IMR-90 (cell line): ENCODE results near the gene GAPDH. TPM values are rescaled to one million over a fixed set of nuclear protein-coding genes. Genes with fewer than 3 reads are reported as not detected.

Source experiments
- CHD1 ChIP-seq: IDR thresholded peaks from 2 replicates; pipeline ENCODE4 v1.6.1; 2012; ENCODE audit warnings: low read depth, low read length, improper control_type of control experiment
- MAZ ChIP-seq: IDR thresholded peaks from 2 replicates; pipeline ENCODE4 v1.6.1; 2012; ENCODE audit warnings: low read depth, mild to moderate bottlenecking, low read length, improper control_type of control experiment, moderate library complexity, borderline replicate concordance
- polyA plus RNA-seq, 3 experiments: library from polyadenylated mRNA; depleted of rRNA; stranded (reverse); fragments of >200 nt; gene quantifications; 2 replicates each; pipeline ENCODE4 v1.2.3, GENCODE V29; 2012; ENCODE audit warnings: low replicate concordance in 1 of 3
- total RNA-seq: library from RNA; depleted of rRNA; stranded (reverse); fragments of >200 nt; gene quantifications from 2 replicates; pipeline ENCODE4 v1.2.3, GENCODE V29; 2012
- TF ChIP-seq, protein P1 (sequence below): conservative IDR thresholded peaks from 2 replicates; pipeline ENCODE4 v1.5.1; 2012; ENCODE audit warnings: mild to moderate bottlenecking, low read depth, low read length, improper control_type of control experiment

The GAPDH gene
- total and polyA plus RNA-seq, 2 of the 4 experiments (the other 2 are of a cell fraction) = 12,939 to 21,893 TPM

DNA sequence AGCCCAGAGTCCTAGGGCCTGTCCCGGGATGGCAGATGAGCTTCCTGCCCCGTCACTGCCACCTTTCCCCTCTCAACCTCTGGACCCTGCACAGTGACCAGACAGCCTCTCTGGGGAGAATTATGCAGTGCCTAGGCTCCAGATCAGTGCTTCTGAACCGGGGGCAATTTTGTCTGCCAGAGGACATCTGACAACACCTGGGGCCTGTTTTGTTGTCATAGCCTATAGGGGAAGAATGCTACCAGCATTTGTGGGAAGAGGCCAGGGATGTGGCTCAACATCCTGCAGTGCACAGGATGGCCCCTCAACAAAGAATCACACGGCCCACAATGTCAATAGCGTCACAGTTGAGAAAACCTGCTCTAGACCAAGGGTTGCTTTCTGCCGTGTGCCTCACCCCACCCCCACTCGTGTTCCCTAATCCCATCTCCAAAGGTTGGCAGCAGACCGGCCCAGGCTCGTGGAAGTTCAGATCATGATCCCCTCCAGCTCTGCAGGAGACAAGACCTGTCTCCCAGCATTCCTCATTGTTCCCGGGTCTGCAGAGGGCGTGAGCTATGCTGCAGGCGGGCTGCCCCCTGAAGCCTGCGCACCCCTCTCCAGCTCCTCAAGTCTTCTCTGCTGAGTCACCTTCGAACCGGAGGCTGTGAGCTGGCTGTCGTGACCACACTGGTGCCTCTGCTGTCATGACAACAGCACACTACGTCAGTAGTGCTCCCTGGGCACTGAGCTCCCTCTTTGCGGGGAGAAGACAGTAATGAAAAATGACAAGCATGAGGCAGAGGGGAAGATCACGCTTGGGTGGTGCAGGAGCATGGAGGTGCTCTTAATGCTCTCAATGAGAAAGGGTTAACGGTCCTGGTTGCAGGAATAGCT is 2.0 kb upstream of the GAPDH start (continued):
- TF ChIP-seq, protein P1, sequence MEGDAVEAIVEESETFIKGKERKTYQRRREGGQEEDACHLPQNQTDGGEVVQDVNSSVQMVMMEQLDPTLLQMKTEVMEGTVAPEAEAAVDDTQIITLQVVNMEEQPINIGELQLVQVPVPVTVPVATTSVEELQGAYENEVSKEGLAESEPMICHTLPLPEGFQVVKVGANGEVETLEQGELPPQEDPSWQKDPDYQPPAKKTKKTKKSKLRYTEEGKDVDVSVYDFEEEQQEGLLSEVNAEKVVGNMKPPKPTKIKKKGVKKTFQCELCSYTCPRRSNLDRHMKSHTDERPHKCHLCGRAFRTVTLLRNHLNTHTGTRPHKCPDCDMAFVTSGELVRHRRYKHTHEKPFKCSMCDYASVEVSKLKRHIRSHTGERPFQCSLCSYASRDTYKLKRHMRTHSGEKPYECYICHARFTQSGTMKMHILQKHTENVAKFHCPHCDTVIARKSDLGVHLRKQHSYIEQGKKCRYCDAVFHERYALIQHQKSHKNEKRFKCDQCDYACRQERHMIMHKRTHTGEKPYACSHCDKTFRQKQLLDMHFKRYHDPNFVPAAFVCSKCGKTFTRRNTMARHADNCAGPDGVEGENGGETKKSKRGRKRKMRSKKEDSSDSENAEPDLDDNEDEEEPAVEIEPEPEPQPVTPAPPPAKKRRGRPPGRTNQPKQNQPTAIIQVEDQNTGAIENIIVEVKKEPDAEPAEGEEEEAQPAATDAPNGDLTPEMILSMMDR = 0 out of 2 replicates have a peak, but pooled peaks have one; percentile 5
- TF ChIP-seq MAZ = peak; percentile 54; the same call in 1 of the 2 replicates
- no peak for TF ChIP-seq CHD1
